GM10248 (cell line): ENCODE data around the gene BCAS4.

Experiments
- CTCF ChIA-PET: fragments of 300-600 bp; sonication (Branson Sonifier 250); formaldehyde crosslinking; extraction: SDS; loops from one replicate; lab custom pipeline; 2021; ENCODE audit warnings: antibody characterized with exemption; lab: Yijun Ruan, JAX
- POLR2A ChIA-PET: fragments of 350-650 bp; sonication (Branson Sonifier 250); formaldehyde crosslinking; extraction: SDS; loops from one replicate; lab custom pipeline; 2020; ENCODE audit warnings: antibody characterized with exemption; lab: Yijun Ruan, JAX
- DNase-seq: peaks from one replicate; pipeline ENCODE4 v3.0.0; 2012; ENCODE audit errors: extremely low spot score
- CTCF ChIP-seq: IDR thresholded peaks from 2 replicates; pipeline ENCODE4 v1.5.1; 2012; ENCODE audit warnings: mild to moderate bottlenecking, low read depth; ENCODE audit errors: extremely low read depth, missing control alignments, control extremely low read depth

BCAS4 gene

GRCh38 chr20:50813801-50814200, 18.9 kb downstream of the BCAS4 start:
- POLR2A ChIA-PET = interaction anchor here (0.6 to 1.5 kb wide), 2 partner anchors 10 to 130 kb away, joined by 6 read pairs; no protein-coding TSS in a partner anchor
- CTCF ChIA-PET = interaction anchor here (1.0 to 4.2 kb wide), 7 partner anchors 11 to 118 kb away, joined by 3 to 33 read pairs (median 4); partner anchors contain the start of gene BCAS4
- no peak for TF ChIP-seq CTCF
- no peak for DNase-seq

GRCh38 chr20:50814438-50815161, 19.7 kb downstream of the BCAS4 start:
- ChIA-PET CTCF (interaction anchor here (0.7 to 4.2 kb wide), 7 partner anchors 9 to 118 kb away, joined by 3 to 33 read pairs (median 5); partner anchors contain the start of gene BCAS4), POLR2A (interaction anchor here (0.6 kb wide), 1 partner anchor 129 kb away, joined by 6 read pairs; no protein-coding TSS in a partner anchor)
- no peak for DNase-seq
- TF ChIP-seq CTCF = no peak

GRCh38 chr20:50815162-50815989, 20.5 kb downstream of the BCAS4 start:
- TF ChIP-seq CTCF = no peak
- DNase-seq = peak; percentile 44
- ChIA-PET POLR2A (no interaction called here), CTCF (interaction anchor here (0.7 to 4.2 kb wide), 6 partner anchors 8 to 117 kb away, joined by 3 to 33 read pairs (median 4); partner anchors contain the start of gene BCAS4)

GRCh38 chr20:50817776-50818172, 22.9 kb downstream of the BCAS4 start:
- ChIA-PET POLR2A (no interaction called here), CTCF (interaction anchor here (0.6 to 3.3 kb wide), 11 partner anchors 13 to 114 kb away, joined by 3 to 26 read pairs (median 3); partner anchors contain the start of genes ADNP and BCAS4)
- no peak for DNase-seq
- TF ChIP-seq CTCF = no peak

GRCh38 chr20:50819349-50819748, 24.5 kb downstream of the BCAS4 start:
- no peak for TF ChIP-seq CTCF
- no peak for DNase-seq
- CTCF ChIA-PET = interaction anchor here (0.9 to 3.0 kb wide), 16 partner anchors 8 to 162 kb away, joined by 3 to 26 read pairs (median 4); partner anchors contain the start of genes ADNP and BCAS4
- POLR2A ChIA-PET = no interaction called here
